PFSK-1 (cell line): ENCODE results near the gene DOHH.

Source experiments
- FOXP2 ChIP-seq: optimal IDR thresholded peaks from 2 replicates; pipeline ENCODE3; 2011; ENCODE audit warnings: borderline replicate concordance, control low read depth, inconsistent platforms; ENCODE audit not compliant: insufficient read depth; ENCODE audit errors: extremely low read length, extremely low read depth
- POLR2AphosphoS5 ChIP-seq: IDR thresholded peaks from 2 replicates; pipeline ENCODE4 v1.6.1; 2012; ENCODE audit warnings: low read depth, mild to moderate bottlenecking, control low read depth, low read length, moderate library complexity
- REST ChIP-seq, 2 experiments: IDR thresholded peaks; 2 replicates each; pipeline versions ENCODE4 v1.6.1 to v1.8.0; 2011 to 2012; ENCODE audit warnings: low read depth in 2 of 2, low read length in 2 of 2, control low read depth in 1 of 2, inconsistent platforms in 1 of 2, mild to moderate bottlenecking in 1 of 2, moderate library complexity in 1 of 2; ENCODE audit not compliant: insufficient read depth in 1 of 2
- SIN3A ChIP-seq: IDR thresholded peaks from 2 replicates; pipeline ENCODE4 v1.6.1; 2012; ENCODE audit warnings: mild to moderate bottlenecking, low read length, moderate library complexity, borderline replicate concordance; ENCODE audit not compliant: insufficient read depth
- TAF1 ChIP-seq: IDR thresholded peaks from 2 replicates; pipeline ENCODE4 v1.6.1; 2012; ENCODE audit warnings: low read length, control low read depth, borderline replicate concordance; ENCODE audit not compliant: insufficient read depth

DOHH gene

GRCh38 chr19:3454656-3455392, 45.6 kb downstream of the DOHH start:
- no peak for TF ChIP-seq FOXP2
- no peak for TF ChIP-seq POLR2AphosphoS5
- TF ChIP-seq REST (IDR thresholded peaks at IDR 0.05; ENCODE audit: insufficient read depth in 1 of 2, low read depth in 2 of 2, low read length in 2 of 2): no peak
- TF ChIP-seq TAF1: no peak
- no peak for TF ChIP-seq SIN3A

- TF ChIP-seq POLR2AphosphoS5: no peak
- no peak for TF ChIP-seq SIN3A
- TF ChIP-seq REST (IDR thresholded peaks at IDR 0.05; ENCODE audit: insufficient read depth in 1 of 2, low read depth in 2 of 2, low read length in 2 of 2): no peak
- TF ChIP-seq FOXP2: no peak
- TF ChIP-seq TAF1: no peak
Measured at GRCh38 chr19:3453840-3454239, 46.6 kb downstream of the DOHH start.

GRCh38 chr19:3452171-3452941, 48.1 kb downstream of the DOHH start:
- TF ChIP-seq POLR2AphosphoS5: no peak
- TF ChIP-seq SIN3A: no peak
- no peak for TF ChIP-seq FOXP2
- TF ChIP-seq REST (IDR thresholded peaks at IDR 0.05; ENCODE audit: insufficient read depth in 1 of 2, low read depth in 2 of 2, low read length in 2 of 2): no peak
- TF ChIP-seq TAF1: no peak

- TF ChIP-seq FOXP2: no peak
Measured at GRCh38 chr19:3451451-3451866, 49.0 kb downstream of the DOHH start.

GRCh38 chr19:3450796-3451411, 49.6 kb downstream of the DOHH start:
- TF ChIP-seq FOXP2: peak; percentile 34
- TF ChIP-seq SIN3A: peak; percentile 93; the same call in 1 of the 2 replicates
- peak in 1 of 2 experiments; percentile 62; a peak in 1 of 4 replicates for TF ChIP-seq REST (IDR thresholded peaks at IDR 0.05; ENCODE audit: insufficient read depth in 1 of 2, low read depth in 2 of 2, low read length in 2 of 2)
- peak; percentile 54; the same call in 1 of the 2 replicates for TF ChIP-seq POLR2AphosphoS5
- no peak for TF ChIP-seq TAF1
